HG03064 (cell line): Measurements from ENCODE around the gene DDRGK1.
"Not testable (repeated sequence)": the region's sequence is repeated elsewhere in the genome, so short reads cannot be mapped to it uniquely, and the experiment has no call there.

Experiments used
- ATAC-seq: cut with Tn5 transposase; IDR thresholded peaks from one replicate; pipeline ENCODE4 v1.9.1; 2021; ENCODE audit warnings: low read depth; ENCODE audit not compliant: unreplicated experiment

Gene DDRGK1

GRCh38 chr20:3189561-3190131 is 14.8 kb downstream of the DDRGK1 start:
- no peak for ATAC-seq

GRCh38 chr20:3188823-3189413 is 15.6 kb downstream of the DDRGK1 start:
- ATAC-seq, result no peak

GRCh38 chr20:3187861-3188260 is 16.6 kb downstream of the DDRGK1 start:
- ATAC-seq, result not testable (repeated sequence)

- no peak for ATAC-seq
Observed at GRCh38 chr20:3183896-3184612, 20.4 kb downstream of the DDRGK1 start.

- ATAC-seq, result not testable (repeated sequence)
Observed at GRCh38 chr20:3182429-3182828, 22.1 kb downstream of the DDRGK1 start.

GRCh38 chr20:3181270-3181669 is 23.2 kb downstream of the DDRGK1 start:
- no peak for ATAC-seq

- ATAC-seq, result no peak
Observed at GRCh38 chr20:3180319-3180718, 24.2 kb downstream of the DDRGK1 start.

GRCh38 chr20:3177746-3178485 is 26.6 kb downstream of the DDRGK1 start:
- no peak for ATAC-seq

GRCh38 chr20:3175270-3175669 is 29.2 kb downstream of the DDRGK1 start:
- no peak for ATAC-seq

GRCh38 chr20:3174442-3175261 is 29.8 kb downstream of the DDRGK1 start:
- no peak for ATAC-seq

GRCh38 chr20:3173610-3174441 is 30.7 kb downstream of the DDRGK1 start:
- peak; percentile 86 for ATAC-seq

GRCh38 chr20:3172933-3173609 is 31.4 kb downstream of the DDRGK1 start, which contains the start of gene LZTS3:
TSS of gene LZTS3 (minus strand) at chr20:3173549. CDS start at chr20:3167163, 6,386 bp downstream.
- ATAC-seq, result peak; percentile 42

- no peak for ATAC-seq
Observed at GRCh38 chr20:3172126-3172932, 32.2 kb downstream of the DDRGK1 start.

- no peak for ATAC-seq
Observed at GRCh38 chr20:3171391-3172125, 32.9 kb downstream of the DDRGK1 start.

- no peak for ATAC-seq
Observed at GRCh38 chr20:3168829-3169590, 35.5 kb downstream of the DDRGK1 start.

- no peak for ATAC-seq
Observed at GRCh38 chr20:3168079-3168828, 36.2 kb downstream of the DDRGK1 start.
